IMR-90 (cell line): ENCODE data around the gene ABCD1. TPM values are rescaled to one million over a fixed set of nuclear protein-coding genes. Genes with fewer than 3 reads are reported as not detected.
"Not testable (repeated sequence)": the region's sequence is repeated elsewhere in the genome, so short reads cannot be mapped to it uniquely, and the experiment has no call there.

Experiments
- ATAC-seq: fragments of 200-7000 bp; cut with Tn5 transposase; 2 replicates; pipeline ENCODE4 v1.9.1; 2020; ENCODE audit warnings: low read depth, mild to moderate bottlenecking, moderate library complexity
- BruUV-seq: library from RNA; stranded (reverse); fragments of 400-500 nt; replicated peaks from 2 replicates; lab custom pipeline; 2021; lab: Mats Ljungman, UMichigan
- CTCF ChIA-PET: fragments of 300-600 bp; formaldehyde crosslinking; extraction: SDS; loops from one replicate; lab custom pipeline; 2021; ENCODE audit warnings: antibody characterized with exemption; lab: Yijun Ruan, JAX
- POLR2A ChIA-PET: fragments of 300-600 bp; sonication (Branson Sonifier 250); formaldehyde crosslinking; loops from one replicate; lab custom pipeline; 2022; ENCODE audit warnings: antibody characterized with exemption; ENCODE audit not compliant: unreplicated experiment; lab: Charles Lee
- DNase-seq: peaks from one replicate; pipeline ENCODE4 v3.0.0; 2013
- H2AFZ ChIP-seq: replicated peaks from 2 replicates; pipeline ENCODE3; 2013; ENCODE audit warnings: low read length, mild to moderate bottlenecking; ENCODE audit not compliant: poor library complexity
- H2AK5ac ChIP-seq: 2 replicates; pipeline ENCODE4 v1.6.1; 2013; ENCODE audit warnings: low read depth, low read length, inconsistent platforms
- H2AK9ac ChIP-seq: replicated peaks from 2 replicates; pipeline ENCODE3; 2013; ENCODE audit warnings: mild to moderate bottlenecking, low read depth, low read length, moderate library complexity; ENCODE audit not compliant: poor library complexity
- H2BK120ac ChIP-seq: 2 replicates; pipeline ENCODE4 v1.6.1; 2013; ENCODE audit warnings: low read depth, low read length, inconsistent platforms
- H2BK15ac ChIP-seq: 3 replicates; pipeline ENCODE4 v1.6.1; 2013; ENCODE audit warnings: low read depth, low read length, inconsistent platforms
- H2BK20ac ChIP-seq: 2 replicates; pipeline ENCODE4 v1.6.1; 2013; ENCODE audit warnings: low read depth, mild to moderate bottlenecking, inconsistent platforms, low read length, moderate library complexity
- H2BK5ac ChIP-seq: 2 replicates; pipeline ENCODE4 v1.6.1; 2013; ENCODE audit warnings: mild to moderate bottlenecking, low read depth, low read length, inconsistent platforms; ENCODE audit not compliant: poor library complexity, severe bottlenecking
- H3K14ac ChIP-seq: replicated peaks from 2 replicates; pipeline ENCODE4 v1.6.1; 2013; ENCODE audit warnings: low read depth, low read length, inconsistent platforms
- H3K18ac ChIP-seq: 2 replicates; pipeline ENCODE4 v1.6.1; 2013; ENCODE audit warnings: low read depth, low read length, control low read depth
- H3K23ac ChIP-seq: 2 replicates; pipeline ENCODE4 v1.6.1; 2013; ENCODE audit warnings: low read depth, low read length, inconsistent platforms
- H3K27ac ChIP-seq: 2 replicates; pipeline ENCODE4 v1.5.1; 2013; ENCODE audit warnings: mild to moderate bottlenecking, control low read depth, low read length; ENCODE audit not compliant: insufficient read depth
- H3K27me3 ChIP-seq: 2 replicates; pipeline ENCODE4 v1.6.1; 2013; ENCODE audit warnings: low read length; ENCODE audit not compliant: control insufficient read depth, insufficient read depth
- H3K36me3 ChIP-seq: 2 replicates; pipeline ENCODE4 v1.6.1; 2013; ENCODE audit warnings: low read length, mixed read lengths; ENCODE audit not compliant: control insufficient read depth, insufficient read depth
- H3K4ac ChIP-seq: 2 replicates; pipeline ENCODE4 v1.6.1; 2013; ENCODE audit warnings: low read depth, low read length, inconsistent platforms
- H3K4me1 ChIP-seq: 2 replicates; pipeline ENCODE4 v1.6.1; 2013; ENCODE audit warnings: low read length, mixed read lengths; ENCODE audit not compliant: control insufficient read depth, insufficient read depth
- H3K4me2 ChIP-seq: 2 replicates; pipeline ENCODE4 v1.6.1; 2013; ENCODE audit warnings: low read depth, mild to moderate bottlenecking, control low read depth, low read length, moderate library complexity
- H3K4me3 ChIP-seq: 2 replicates; pipeline ENCODE4 v1.5.1; 2013; ENCODE audit warnings: low read depth, mild to moderate bottlenecking, control low read depth, low read length, moderate library complexity; ENCODE audit not compliant: insufficient read depth
- H3K56ac ChIP-seq: 2 replicates; pipeline ENCODE4 v1.6.1; 2013; ENCODE audit warnings: low read length, inconsistent platforms; ENCODE audit not compliant: insufficient read depth; ENCODE audit errors: extremely low read depth
- H3K79me1 ChIP-seq, 2 experiments: 2 replicates each; pipeline ENCODE4 v1.6.1; 2013; ENCODE audit warnings: low read length in 2 of 2, inconsistent platforms in 1 of 2, low read depth in 1 of 2
- H3K9ac ChIP-seq: 2 replicates; pipeline ENCODE4 v1.6.1; 2013; ENCODE audit warnings: low read depth, low read length, control low read depth
- H3K9me1 ChIP-seq: 2 replicates; pipeline ENCODE4 v1.6.1; 2013; ENCODE audit warnings: low read length, inconsistent platforms; ENCODE audit not compliant: insufficient read depth
- H3K9me3 ChIP-seq: 2 replicates; pipeline ENCODE4 v1.6.1; 2013; ENCODE audit warnings: low read length; ENCODE audit not compliant: control insufficient read depth, insufficient read depth
- H4K20me1 ChIP-seq: 2 replicates; pipeline ENCODE4 v1.6.1; 2013; ENCODE audit warnings: low read length, inconsistent platforms; ENCODE audit not compliant: insufficient read depth
- H4K5ac ChIP-seq: 2 replicates; pipeline ENCODE4 v1.6.1; 2013; ENCODE audit warnings: mild to moderate bottlenecking, low read depth, low read length, control low read depth
- H4K8ac ChIP-seq, 2 experiments: 2 replicates each; pipeline ENCODE4 v1.6.1; 2013; ENCODE audit warnings: low read depth in 2 of 2, low read length in 2 of 2, control low read depth in 1 of 2, inconsistent platforms in 1 of 2
- H4K91ac ChIP-seq: 2 replicates; pipeline ENCODE4 v1.6.1; 2013; ENCODE audit warnings: low read depth, low read length, inconsistent platforms; ENCODE audit not compliant: insufficient read depth
- USF2 ChIP-seq: fragments of 150-350 bp; IDR thresholded peaks from 2 replicates; pipeline ENCODE4 v1.6.1; 2017; ENCODE audit warnings: mild to moderate bottlenecking, antibody characterized with exemption, low read length, low read depth
- WGBS, 2 experiments: methylation state at CpG; one replicate each; pipeline versions ENCODE4 v1.1.5 to v1.1.7; 2013; ENCODE audit warnings: missing lambda C conversion rate in 2 of 2; ENCODE audit not compliant: insufficient read length in 1 of 2; ENCODE audit errors: extremely low coverage in 2 of 2; 5-methylcytosine and 5-hydroxymethylcytosine counted together
- dilution Hi-C: fragments of 300-500 bp; cut with HindIII; formaldehyde crosslinking; loops from one replicate; pipeline ENCODE4 v1.14.3; 2018; ENCODE audit warnings: low sequenced_read_pairs; ENCODE audit not compliant: unreplicated experiment
- in situ Hi-C: fragments of 300-500 bp; cut with MboI; formaldehyde crosslinking; loops from 3 replicates; pipeline ENCODE4 v1.14.3; 2019; ENCODE audit warnings: low sequenced_read_pairs, inconsistent platforms, mixed read lengths
- intact Hi-C: fragments of 100-400 bp; cut with micrococcal nuclease; formaldehyde crosslinking; loops from 2 replicates; pipeline ENCODE4 v1.10.0; 2022
- polyA plus RNA-seq, 3 experiments: library from polyadenylated mRNA; depleted of rRNA; stranded (reverse); fragments of >200 nt; gene quantifications; 2 replicates each; pipeline ENCODE4 v1.2.3, GENCODE V29; 2012; ENCODE audit warnings: low replicate concordance in 1 of 3
- total RNA-seq: library from RNA; depleted of rRNA; stranded (reverse); fragments of >200 nt; gene quantifications from 2 replicates; pipeline ENCODE4 v1.2.3, GENCODE V29; 2012
- TF ChIP-seq, protein P1 (sequence below): conservative IDR thresholded peaks from 2 replicates; pipeline ENCODE4 v1.5.1; 2012; ENCODE audit warnings: mild to moderate bottlenecking, low read depth, low read length, improper control_type of control experiment

Gene ABCD1
- total and polyA plus RNA-seq, 2 of the 4 experiments (the other 2 are of a cell fraction) = 4.3 to 7.0 TPM

DNA sequence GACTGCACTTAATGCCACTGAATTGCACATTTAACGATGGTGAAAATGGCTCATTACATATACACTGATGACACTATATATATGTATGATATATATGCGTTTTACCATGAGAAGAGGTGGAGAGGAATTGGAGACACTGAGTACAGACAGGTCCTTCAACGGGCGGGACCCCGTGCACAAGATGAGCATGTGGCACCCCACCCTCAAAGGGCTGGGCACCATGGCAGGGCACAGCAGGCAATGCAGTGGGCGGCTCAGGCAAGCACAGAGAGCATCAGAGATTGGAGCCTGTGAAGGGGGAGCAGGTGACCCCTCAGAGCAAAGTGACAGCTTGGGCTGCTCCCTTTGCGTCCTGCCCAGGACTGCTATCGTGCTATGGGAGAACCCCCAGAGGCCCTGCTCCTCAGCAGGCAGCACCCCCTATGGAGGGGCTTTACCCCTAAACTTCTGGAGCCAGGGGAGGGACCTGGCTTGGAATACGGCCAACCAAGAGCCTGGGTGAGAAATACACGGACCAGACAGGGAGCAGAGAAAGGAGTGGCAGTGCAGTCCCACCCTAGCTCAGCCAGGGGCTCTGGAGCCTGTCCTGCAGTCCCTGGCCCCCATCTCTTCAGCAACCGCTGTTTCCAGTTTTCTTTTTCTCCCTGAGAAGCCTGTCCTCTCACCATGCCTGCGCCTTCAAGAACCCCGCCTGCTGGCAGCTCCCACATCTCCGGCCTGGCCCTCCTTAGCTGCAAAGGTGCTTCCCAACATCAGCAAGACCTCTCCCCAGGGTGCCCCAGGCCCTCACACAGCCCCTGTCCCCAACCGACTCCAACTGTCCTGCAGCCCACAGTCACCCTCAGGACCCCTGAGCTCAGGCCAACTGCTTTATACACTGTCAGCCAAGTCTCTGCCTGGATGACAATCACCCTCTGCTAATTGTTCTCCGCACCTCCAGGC, 26.5 kb upstream of the ABCD1 start:
- no peaks in the 10 kb centered on the region for H3K79me1 ChIP-seq
- no peaks in the 10 kb centered on the region for H3K27me3 ChIP-seq
- H4K20me1 ChIP-seq = no peaks in the 10 kb centered on the region
- H2AK9ac ChIP-seq = no peak overlapping the region
- 71% methylated on average over 5 of the region's 16 CpGs; no CpG with 5 or more reads in 1 of the 2 experiments for WGBS, 2 experiments
- H3K27ac ChIP-seq = no peak overlapping the region
- H2BK120ac ChIP-seq = no peak overlapping the region
- H3K9me3 ChIP-seq = no peaks in the 10 kb centered on the region
- POLR2A ChIA-PET = no interaction called here
- no peak overlapping the region for H4K5ac ChIP-seq
- H3K4me1 ChIP-seq = peaks cover 2% of the 10 kb centered on the region; the same call in 1 of the 2 replicates
- H3K14ac ChIP-seq = no peak overlapping the region
- in situ Hi-C loops (no loop called here), intact Hi-C loops (no loop called here), dilution Hi-C loops (no loop called here)
- no peak overlapping the region for H2AK5ac ChIP-seq
- BruUV-seq = no TSS peak
- no peak overlapping the region for H3K9ac ChIP-seq
- no peak overlapping the region for H4K8ac ChIP-seq
- H3K18ac ChIP-seq = no peak overlapping the region
- no peak overlapping the region for H3K23ac ChIP-seq
- no peak overlapping the region for H3K4me3 ChIP-seq
- CTCF ChIA-PET = no interaction called here
- H3K56ac ChIP-seq = no peak overlapping the region
- peaks cover 13% of the 10 kb centered on the region for H3K36me3 ChIP-seq
- no peak for TF ChIP-seq USF2
- TF ChIP-seq, protein P1, sequence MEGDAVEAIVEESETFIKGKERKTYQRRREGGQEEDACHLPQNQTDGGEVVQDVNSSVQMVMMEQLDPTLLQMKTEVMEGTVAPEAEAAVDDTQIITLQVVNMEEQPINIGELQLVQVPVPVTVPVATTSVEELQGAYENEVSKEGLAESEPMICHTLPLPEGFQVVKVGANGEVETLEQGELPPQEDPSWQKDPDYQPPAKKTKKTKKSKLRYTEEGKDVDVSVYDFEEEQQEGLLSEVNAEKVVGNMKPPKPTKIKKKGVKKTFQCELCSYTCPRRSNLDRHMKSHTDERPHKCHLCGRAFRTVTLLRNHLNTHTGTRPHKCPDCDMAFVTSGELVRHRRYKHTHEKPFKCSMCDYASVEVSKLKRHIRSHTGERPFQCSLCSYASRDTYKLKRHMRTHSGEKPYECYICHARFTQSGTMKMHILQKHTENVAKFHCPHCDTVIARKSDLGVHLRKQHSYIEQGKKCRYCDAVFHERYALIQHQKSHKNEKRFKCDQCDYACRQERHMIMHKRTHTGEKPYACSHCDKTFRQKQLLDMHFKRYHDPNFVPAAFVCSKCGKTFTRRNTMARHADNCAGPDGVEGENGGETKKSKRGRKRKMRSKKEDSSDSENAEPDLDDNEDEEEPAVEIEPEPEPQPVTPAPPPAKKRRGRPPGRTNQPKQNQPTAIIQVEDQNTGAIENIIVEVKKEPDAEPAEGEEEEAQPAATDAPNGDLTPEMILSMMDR = no peak
- no peak overlapping the region for H2AFZ ChIP-seq
- no peak for DNase-seq
- H3K9me1 ChIP-seq = no peaks in the 10 kb centered on the region
- H3K4me2 ChIP-seq = no peak overlapping the region
- no peak overlapping the region for H4K91ac ChIP-seq
- H2BK15ac ChIP-seq = no peak overlapping the region
- H3K4ac ChIP-seq = no peak overlapping the region
- no peak for ATAC-seq
- no peak overlapping the region for H2BK5ac ChIP-seq
- no peak overlapping the region for H2BK20ac ChIP-seq

DNA sequence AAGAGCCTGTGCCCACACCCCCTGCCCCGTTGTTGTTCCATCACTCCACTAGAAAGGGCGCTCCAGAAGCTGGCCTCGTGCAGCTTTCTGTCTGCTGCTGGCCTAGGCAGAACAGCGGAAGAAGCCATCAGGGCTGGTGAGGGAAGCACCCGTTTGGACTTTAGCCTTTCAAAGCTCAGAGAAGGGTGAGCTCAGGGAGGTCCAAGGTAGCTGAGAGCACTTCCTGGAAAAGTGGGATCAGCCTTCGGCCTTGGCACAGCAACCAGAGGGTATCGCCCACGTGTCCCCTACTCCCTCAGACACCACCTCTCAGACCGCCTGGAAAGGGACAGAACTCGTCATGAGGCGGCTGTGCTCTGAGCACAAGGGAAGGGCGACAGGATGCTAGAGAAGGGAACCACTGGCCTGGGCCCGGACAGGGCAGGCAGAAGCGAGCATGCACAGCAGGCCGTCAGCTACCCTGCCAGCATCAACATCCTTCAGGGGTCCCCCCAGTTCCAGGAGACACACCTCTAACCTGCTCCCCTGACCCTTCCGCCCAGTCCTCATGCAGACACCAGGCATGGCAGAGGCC, 25.4 kb upstream of the ABCD1 start:
- H3K36me3 ChIP-seq = peaks cover 17% of the 10 kb centered on the region
- H3K18ac ChIP-seq, H3K4me1 ChIP-seq, DNase-seq, H3K14ac ChIP-seq, H2BK120ac ChIP-seq, H3K9me3 ChIP-seq, H4K20me1 ChIP-seq, H2AK5ac ChIP-seq, H3K4ac ChIP-seq, H3K9me1 ChIP-seq, H2BK15ac ChIP-seq, in situ Hi-C loops, H3K79me1 ChIP-seq, H4K5ac ChIP-seq, H3K9ac ChIP-seq, H3K56ac ChIP-seq, ATAC-seq, intact Hi-C loops, H4K91ac ChIP-seq, H3K4me2 ChIP-seq, H3K27ac ChIP-seq, H3K23ac ChIP-seq, dilution Hi-C loops, BruUV-seq, H2AK9ac ChIP-seq, H2BK5ac ChIP-seq, H4K8ac ChIP-seq, H3K27me3 ChIP-seq, POLR2A ChIA-PET, H2AFZ ChIP-seq, H3K4me3 ChIP-seq, H2BK20ac ChIP-seq: not testable (repeated sequence)
- WGBS, 2 experiments = 89% methylated on average over 3 of the region's 16 CpGs; no CpG with 5 or more reads in 1 of the 2 experiments
- CTCF ChIA-PET = interaction anchor here (1.4 kb wide), 1 partner anchor 9 kb away, joined by 3 read pairs; no protein-coding TSS in a partner anchor
